Erythroblast (primary cell): ENCODE measurements around the gene BAG2.
A peak's percentile ranks its signal among the peaks of the same experiment; 100 is the strongest.

Experiments
- DNase-seq, 2 experiments: peaks; one replicate each; lab custom pipeline; 2025; lab: John Stamatoyannopoulos, UW
- GATA1 ChIP-seq: IDR thresholded peaks from 2 replicates; pipeline ENCODE4 v1.6.1; 2011; ENCODE audit warnings: low read depth, mild to moderate bottlenecking, control low read depth, low read length, moderate library complexity
- POLR2A ChIP-seq: IDR thresholded peaks from 2 replicates; pipeline ENCODE4 v1.6.1; 2011; ENCODE audit warnings: mild to moderate bottlenecking, low read length

The BAG2 gene

GRCh38 chr6:57159127-57159526 lies 13.0 kb upstream of the BAG2 start:
- DNase-seq: no peak
- TF ChIP-seq POLR2A (no peak), GATA1 (no peak)

- no peak for DNase-seq
- TF ChIP-seq GATA1 (no peak), POLR2A (no peak)
Measured at GRCh38 chr6:57162028-57162427, 10.1 kb upstream of the BAG2 start.

- DNase-seq: no peak
Measured at GRCh38 chr6:57162516-57162915, 9.6 kb upstream of the BAG2 start.

GRCh38 chr6:57163956-57164355 lies 8.2 kb upstream of the BAG2 start:
- no peak for DNase-seq
- no peak for TF ChIP-seq POLR2A
- no peak for TF ChIP-seq GATA1

More at GRCh38 chr6:57162516-57162915, 9.6 kb upstream of the BAG2 start:
- TF ChIP-seq POLR2A: no peak
- no peak for TF ChIP-seq GATA1

GRCh38 chr6:57165080-57165479 lies 7.0 kb upstream of the BAG2 start:
- TF ChIP-seq GATA1: no peak
- no peak for TF ChIP-seq POLR2A
- DNase-seq: peak in 1 of 2 experiments; percentile 7

GRCh38 chr6:57173056-57173885 lies 1.1 kb downstream of the BAG2 start:
- TF ChIP-seq POLR2A (no peak), GATA1 (no peak)
- DNase-seq: peak; percentile 61 to 64

GRCh38 chr6:57173886-57174510 lies 1.9 kb downstream of the BAG2 start:
- DNase-seq: peak; percentile 41 to 55
- TF ChIP-seq GATA1 (no peak), POLR2A (no peak)

GRCh38 chr6:57174511-57174907 lies 2.4 kb downstream of the BAG2 start:
- no peak for DNase-seq
- TF ChIP-seq POLR2A (no peak), GATA1 (no peak)

- TF ChIP-seq GATA1 (no peak), POLR2A (no peak)
- DNase-seq: no peak
Measured at GRCh38 chr6:57177545-57178265, 5.6 kb downstream of the BAG2 start.

GRCh38 chr6:57180596-57180995 lies 8.5 kb downstream of the BAG2 start:
- DNase-seq: no peak
- TF ChIP-seq GATA1 (no peak), POLR2A (no peak)

GRCh38 chr6:57182017-57182432 lies 9.9 kb downstream of the BAG2 start:
- peak; percentile 24 to 71 for DNase-seq
- TF ChIP-seq GATA1: no peak
- no peak for TF ChIP-seq POLR2A

- no peak for DNase-seq
- no peak for TF ChIP-seq POLR2A
- TF ChIP-seq GATA1: no peak
Measured at GRCh38 chr6:57183336-57183735, 11.2 kb downstream of the BAG2 start.

GRCh38 chr6:57190140-57190539 lies 18.0 kb downstream of the BAG2 start:
- DNase-seq: no peak
- no peak for TF ChIP-seq GATA1
- TF ChIP-seq POLR2A: no peak

GRCh38 chr6:57193177-57193576 lies 21.1 kb downstream of the BAG2 start:
- DNase-seq: no peak
- TF ChIP-seq POLR2A (no peak), GATA1 (no peak)
